ENCODE data around the gene TTBK1. TPM values are rescaled to one million over a fixed set of nuclear protein-coding genes. Genes with fewer than 3 reads are reported as not detected.

Gene TTBK1
- total and polyA plus RNA-seq, 7 donors = under 0.01 to 0.55 (median 0.25) TPM; not detected in 1

- intact Hi-C loops (cut with DNase I) = no loop called here
- WGBS, 2 donors = 73 to 78% methylated on average over 10 of the region's 10 CpGs
- peak overlapping the region in 3 of 4 donors; percentile 41 to 55 (median 53) for H3K4me3 ChIP-seq
- no peaks in the 10 kb centered on the region for H3K9me3 ChIP-seq
- no peak overlapping the region for H3K27ac ChIP-seq
- H3K4me1 ChIP-seq = peaks cover 0 to 45% (median 37%) of the 10 kb centered on the region in 4 donors
- H3K36me3 ChIP-seq = no peaks in the 10 kb centered on the region
- DNase-seq = no peak
- peaks cover 0 to 21% (median 14%) of the 10 kb centered on the region in 3 donors for H3K27me3 ChIP-seq
- TF ChIP-seq POLR2AphosphoS5 (IDR thresholded peaks at IDR 0.05) (no peak), POLR2A (IDR thresholded peaks at IDR 0.05) (no peak), CTCF (IDR thresholded peaks at IDR 0.05) (no peak), EP300 (IDR thresholded peaks at IDR 0.05) (no peak)
These were observed 31.0 kb downstream of the TTBK1 start for GRCh38 chr6:43274127-43274915.

- Histone ChIP-seq H3K9me3 (no peaks in the 10 kb centered on the region), H3K4me1 (peaks cover 0 to 38% (median 30%) of the 10 kb centered on the region in 4 donors), H3K36me3 (no peaks in the 10 kb centered on the region), H3K27me3 (peaks cover 0 to 21% (median 14%) of the 10 kb centered on the region in 3 donors), H3K4me3 (peak overlapping the region; percentile 20 to 55 (median 47)), H3K27ac (peak overlapping the region in 1 of 4 donors; percentile 42)
- WGBS, 2 donors = 3 to 5% methylated on average over 65 of the region's 65 CpGs
- no peak for DNase-seq
- TF ChIP-seq POLR2A (IDR thresholded peaks at IDR 0.05) (no peak), POLR2AphosphoS5 (IDR thresholded peaks at IDR 0.05) (no peak), EP300 (IDR thresholded peaks at IDR 0.05) (no peak), CTCF (IDR thresholded peaks at IDR 0.05) (no peak)
- intact Hi-C loops (cut with DNase I) = no loop called here
These were observed 31.8 kb downstream of the TTBK1 start for GRCh38 chr6:43274916-43275597.

- no peaks in the 10 kb centered on the region for H3K36me3 ChIP-seq
- intact Hi-C loops (cut with DNase I) = no loop called here
- 10 to 14% methylated on average over 64 of the region's 64 CpGs for WGBS, 2 donors
- DNase-seq = no peak
- H3K4me3 ChIP-seq = peak overlapping the region in 3 of 4 donors; percentile 41 to 55 (median 53)
- H3K27me3 ChIP-seq = peaks cover 0 to 21% (median 14%) of the 10 kb centered on the region in 3 donors
- peaks cover 0 to 37% (median 29%) of the 10 kb centered on the region in 4 donors for H3K4me1 ChIP-seq
- H3K27ac ChIP-seq = peak overlapping the region in 2 of 4 donors; percentile 25 to 77
- TF ChIP-seq POLR2AphosphoS5 (IDR thresholded peaks at IDR 0.05) = no peak
- TF ChIP-seq POLR2A (IDR thresholded peaks at IDR 0.05) = no peak
- TF ChIP-seq EP300 (IDR thresholded peaks at IDR 0.05) = no peak
- no peak for TF ChIP-seq CTCF (IDR thresholded peaks at IDR 0.05)
- no peaks in the 10 kb centered on the region for H3K9me3 ChIP-seq
These were observed 32.7 kb downstream of the TTBK1 start for GRCh38 chr6:43275801-43276576.

DNA sequence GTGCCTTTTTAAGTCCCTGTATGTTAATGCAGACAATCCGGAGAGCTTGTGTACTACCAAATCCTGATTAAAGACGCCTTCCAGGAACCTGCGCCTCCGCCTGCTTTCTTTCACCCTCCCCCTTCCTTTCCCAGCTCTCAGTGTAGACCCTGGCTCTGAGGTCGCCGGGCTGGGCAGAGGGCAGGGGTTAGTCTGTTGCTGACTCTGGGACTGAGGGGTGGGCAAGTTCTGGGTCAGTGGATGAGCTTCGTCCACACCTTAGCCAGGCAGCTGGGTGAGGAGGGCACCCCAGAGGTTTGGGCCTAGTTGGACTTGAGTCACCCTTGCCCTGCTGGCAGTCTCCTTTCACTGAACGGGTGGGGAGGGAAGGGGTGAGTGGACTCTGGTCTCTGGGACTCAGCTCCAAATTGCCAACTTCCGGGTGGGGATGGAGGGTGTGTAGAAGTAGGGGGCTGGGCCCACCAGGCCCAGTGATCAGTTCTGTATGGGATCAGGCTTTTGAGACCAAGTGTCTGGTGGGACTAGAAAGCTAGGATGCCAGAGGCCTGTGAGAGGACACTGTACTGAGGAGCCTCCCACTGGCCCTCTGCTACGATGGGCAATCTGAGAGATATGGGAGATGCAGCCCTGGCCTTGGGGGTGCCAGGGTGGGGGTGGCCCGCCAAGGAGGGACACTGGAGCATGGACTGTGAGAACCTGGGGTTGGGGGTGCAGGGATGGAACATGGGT lies 33.5 kb downstream of the TTBK1 start:
- intact Hi-C loops (cut with DNase I) = no loop called here
- 15 to 68% methylated on average over 11 of the region's 11 CpGs for WGBS, 2 donors

More for the DNA sequence above, 33.5 kb downstream of the TTBK1 start:
- TF ChIP-seq POLR2AphosphoS5 (IDR thresholded peaks at IDR 0.05) = no peak
- TF ChIP-seq POLR2A (IDR thresholded peaks at IDR 0.05) = no peak
- no peak for TF ChIP-seq EP300 (IDR thresholded peaks at IDR 0.05)
- no peak for TF ChIP-seq CTCF (IDR thresholded peaks at IDR 0.05)
- H3K4me1 ChIP-seq = peaks cover 0 to 37% (median 29%) of the 10 kb centered on the region in 4 donors
- peak overlapping the region in 2 of 4 donors; percentile 25 to 77 for H3K27ac ChIP-seq
- H3K9me3 ChIP-seq = no peaks in the 10 kb centered on the region
- H3K4me3 ChIP-seq = peak overlapping the region in 1 of 4 donors; percentile 53
- DNase-seq = no peak
- H3K27me3 ChIP-seq = peaks cover 0 to 21% (median 14%) of the 10 kb centered on the region in 3 donors
- H3K36me3 ChIP-seq = no peaks in the 10 kb centered on the region
